Fibroblast of lung (primary cell): Measurements from ENCODE around the gene CYLC1. TPM values are rescaled to one million over a fixed set of nuclear protein-coding genes. Genes with fewer than 3 reads are reported as not detected.

Source experiments
- DNase-seq, 2 donors: peaks; one replicate each; pipeline versions ENCODE4 v3.0.0 to v3.0.0-alpha.2; 2010; ENCODE audit warnings: low read depth in 2 of 2
- H2AFZ ChIP-seq: 2 replicates; pipeline ENCODE4 v1.5.1; 2012; ENCODE audit warnings: low read length, control low read depth, inconsistent platforms
- H3K27ac ChIP-seq: 2 replicates; pipeline ENCODE4 v1.5.1; 2011; ENCODE audit warnings: low read length, control low read depth; ENCODE audit not compliant: insufficient read depth
- H3K27me3 ChIP-seq: 2 replicates; pipeline ENCODE4 v1.5.1; 2011; ENCODE audit warnings: mild to moderate bottlenecking, low read length; ENCODE audit not compliant: control insufficient read depth, insufficient read depth
- H3K36me3 ChIP-seq: 2 replicates; pipeline ENCODE4 v1.5.1; 2011; ENCODE audit warnings: low read length; ENCODE audit not compliant: control insufficient read depth, insufficient read depth
- H3K4me1 ChIP-seq: 2 replicates; pipeline ENCODE4 v1.5.1; 2011; ENCODE audit warnings: low read length; ENCODE audit not compliant: control insufficient read depth, insufficient read depth; ENCODE audit errors: extremely low read depth
- H3K4me2 ChIP-seq: 2 replicates; pipeline ENCODE4 v1.5.1; 2011; ENCODE audit warnings: low read length, control low read depth; ENCODE audit not compliant: insufficient read depth; ENCODE audit errors: extremely low read depth
- H3K4me3 ChIP-seq, 4 experiments: fragments of 200-600 bp in 1 of 4; sonication (generic) in 1 of 4; replicated peaks in 1 of 4; 2 replicates each; pipeline ENCODE4 v1.5.1; 2011 to 2016; ENCODE audit warnings: low read length in 4 of 4, low read depth in 3 of 4, mild to moderate bottlenecking in 3 of 4, control low read depth in 2 of 4, inconsistent platforms in 1 of 4, mixed read lengths in 1 of 4; ENCODE audit not compliant: insufficient read depth in 1 of 4; ENCODE audit errors: control extremely low read depth in 1 of 4
- H3K79me2 ChIP-seq: 2 replicates; pipeline ENCODE4 v1.5.1; 2012; ENCODE audit warnings: mild to moderate bottlenecking, low read length, inconsistent platforms; ENCODE audit not compliant: control insufficient read depth, insufficient read depth
- H3K9ac ChIP-seq: 2 replicates; pipeline ENCODE4 v1.5.1; 2011; ENCODE audit warnings: mild to moderate bottlenecking, low read length, control low read depth; ENCODE audit not compliant: insufficient read depth
- H3K9me3 ChIP-seq: 2 replicates; pipeline ENCODE4 v1.5.1; 2012; ENCODE audit warnings: low read depth, low read length; ENCODE audit not compliant: control insufficient read depth, insufficient read depth
- H4K20me1 ChIP-seq: 2 replicates; pipeline ENCODE4 v1.5.1; 2011; ENCODE audit warnings: low read length; ENCODE audit not compliant: control insufficient read depth, insufficient read depth; ENCODE audit errors: extremely low read depth
- CTCF ChIP-seq, 2 donors: IDR thresholded peaks in 1 of 2; conservative IDR thresholded peaks in 1 of 2; 1 replicate in 1 of 2; 2 replicates in 1 of 2; pipeline ENCODE4 v1.5.1; 2011 to 2012; ENCODE audit warnings: low read length in 2 of 2, control low read depth in 1 of 2, inconsistent platforms in 1 of 2, low read depth in 1 of 2, mild to moderate bottlenecking in 1 of 2
- EZH2 ChIP-seq: IDR thresholded peaks from 2 replicates; pipeline ENCODE4 v1.5.1; 2012; ENCODE audit warnings: low read length, control low read depth, mild to moderate bottlenecking; ENCODE audit errors: missing control alignments
- polyA plus RNA-seq, 2 donors: library from polyadenylated mRNA; depleted of rRNA in 1 of 2; stranded (reverse) in 1 of 2; unstranded in 1 of 2; fragments of >200 nt; gene quantifications; 2 replicates each; pipeline ENCODE4 v1.2.1, GENCODE V29; 2011 to 2012; ENCODE audit warnings: missing spikeins in 1 of 2
- total RNA-seq: library from RNA; depleted of rRNA; stranded (reverse); fragments of >200 nt; gene quantifications from 2 replicates; pipeline ENCODE4 v1.2.1, GENCODE V29; 2014

Gene CYLC1
- total and polyA plus RNA-seq, 2 donors (not counting 1 experiment from before 2014, with no cell fraction given), result not detected

GRCh38 chrX:83892433-83892832 lies 31.5 kb downstream of the CYLC1 start:
- Histone ChIP-seq H2AFZ (no peak overlapping the region), H4K20me1 (no peaks in the 10 kb centered on the region), H3K4me1 (no peaks in the 10 kb centered on the region), H3K9ac (no peak overlapping the region), H3K4me3 (no peak overlapping the region), H3K27ac (no peak overlapping the region), H3K4me2 (no peak overlapping the region), H3K27me3 (no peaks in the 10 kb centered on the region), H3K36me3 (no peaks in the 10 kb centered on the region), H3K79me2 (no peaks in the 10 kb centered on the region), H3K9me3 (no peaks in the 10 kb centered on the region)
- TF ChIP-seq EZH2 (no peak), CTCF (conservative IDR thresholded peaks at IDR 0.05 in 1 of 2, IDR thresholded peaks at IDR 0.05 in 1 of 2; ENCODE audit: low read depth in 1 of 2, low read length in 2 of 2) (no peak)
- no peak for DNase-seq

GRCh38 chrX:83906921-83907320 lies 46.0 kb downstream of the CYLC1 start:
- Histone ChIP-seq H3K9ac (no peak overlapping the region), H2AFZ (no peak overlapping the region), H3K79me2 (no peaks in the 10 kb centered on the region), H3K27me3 (no peaks in the 10 kb centered on the region), H3K4me2 (no peak overlapping the region), H4K20me1 (no peaks in the 10 kb centered on the region), H3K36me3 (no peaks in the 10 kb centered on the region), H3K4me1 (no peaks in the 10 kb centered on the region), H3K9me3 (no peaks in the 10 kb centered on the region), H3K27ac (no peak overlapping the region), H3K4me3 (no peak overlapping the region)
- DNase-seq, result no peak
- TF ChIP-seq EZH2 (no peak), CTCF (conservative IDR thresholded peaks at IDR 0.05 in 1 of 2, IDR thresholded peaks at IDR 0.05 in 1 of 2; ENCODE audit: low read depth in 1 of 2, low read length in 2 of 2) (no peak)

- H3K4me3 ChIP-seq, result no peak overlapping the region
- no peak for DNase-seq
- H3K9me3 ChIP-seq, result no peaks in the 10 kb centered on the region
- no peaks in the 10 kb centered on the region for H4K20me1 ChIP-seq
- H3K27ac ChIP-seq, result no peak overlapping the region
- no peak overlapping the region for H2AFZ ChIP-seq
- TF ChIP-seq CTCF (conservative IDR thresholded peaks at IDR 0.05 in 1 of 2, IDR thresholded peaks at IDR 0.05 in 1 of 2; ENCODE audit: low read depth in 1 of 2, low read length in 2 of 2), result peak; percentile 21 to 32
- TF ChIP-seq EZH2, result no peak
- H3K9ac ChIP-seq, result no peak overlapping the region
- no peaks in the 10 kb centered on the region for H3K4me1 ChIP-seq
- H3K27me3 ChIP-seq, result no peaks in the 10 kb centered on the region
- no peaks in the 10 kb centered on the region for H3K79me2 ChIP-seq
- H3K4me2 ChIP-seq, result no peak overlapping the region
- H3K36me3 ChIP-seq, result no peaks in the 10 kb centered on the region
Measured at GRCh38 chrX:83916525-83916924, 55.6 kb downstream of the CYLC1 start.
